GM12875 (cell line): ENCODE data around the gene TRIM59.

Source experiments
- H3K4me3 ChIP-seq: one replicate; pipeline ENCODE4 v1.5.1; 2011; ENCODE audit warnings: low read depth, low read length, control low read depth
- CTCF ChIP-seq: IDR thresholded peaks from 2 replicates; pipeline ENCODE4 v1.5.1; 2011; ENCODE audit warnings: low read depth, mild to moderate bottlenecking, control low read depth, inconsistent platforms, low read length, moderate library complexity, borderline replicate concordance; ENCODE audit not compliant: insufficient read depth

The TRIM59 gene

GRCh38 chr3:160392798-160393197 lies 56.8 kb downstream of the TRIM59 start:
- no peak overlapping the region for H3K4me3 ChIP-seq
- TF ChIP-seq CTCF, result no peak

- no peak overlapping the region for H3K4me3 ChIP-seq
- TF ChIP-seq CTCF, result no peak
Observed at GRCh38 chr3:160390565-160391138, 58.9 kb downstream of the TRIM59 start.
